ENCODE results near the gene RNGTT.

RNGTT gene

GRCh38 chr6:88585276-88585692 lies 378.1 kb downstream of the RNGTT start:
- DNase-seq, result no peak

- no peak for DNase-seq
These were observed 378.7 kb downstream of the RNGTT start for GRCh38 chr6:88584581-88585275.

- no peak for DNase-seq
These were observed 386.0 kb downstream of the RNGTT start for GRCh38 chr6:88577461-88577860.

GRCh38 chr6:88575536-88575935 lies 387.9 kb downstream of the RNGTT start:
- no peak for DNase-seq

GRCh38 chr6:88574651-88575050 lies 388.8 kb downstream of the RNGTT start:
- DNase-seq, result no peak

GRCh38 chr6:88574031-88574430 lies 389.4 kb downstream of the RNGTT start:
- DNase-seq, result no peak

- no peak for DNase-seq
These were observed 389.9 kb downstream of the RNGTT start for GRCh38 chr6:88573561-88573960.

- no peak for DNase-seq
These were observed 390.8 kb downstream of the RNGTT start for GRCh38 chr6:88572449-88573139.

- no peak for DNase-seq
These were observed 393.5 kb downstream of the RNGTT start for GRCh38 chr6:88569959-88570358.

GRCh38 chr6:88567696-88568095 lies 395.7 kb downstream of the RNGTT start:
- no peak for DNase-seq

GRCh38 chr6:88566746-88567534 lies 396.5 kb downstream of the RNGTT start:
- DNase-seq, result no peak

GRCh38 chr6:88565836-88566235 lies 397.6 kb downstream of the RNGTT start:
- DNase-seq, result no peak

GRCh38 chr6:88565409-88565811 lies 398.0 kb downstream of the RNGTT start:
- no peak for DNase-seq

- no peak for DNase-seq
These were observed 400.2 kb downstream of the RNGTT start for GRCh38 chr6:88563277-88563625.

- DNase-seq, result no peak
These were observed 400.8 kb downstream of the RNGTT start for GRCh38 chr6:88562353-88563276.

GRCh38 chr6:88561954-88562315 lies 401.5 kb downstream of the RNGTT start:
- no peak for DNase-seq

- DNase-seq, result no peak
These were observed 402.1 kb downstream of the RNGTT start for GRCh38 chr6:88561034-88561953.

All from T-helper 2 cell (primary cell).